GM21367 (cell line): Measurements from ENCODE around the gene IMMP2L.

Source experiments
- ATAC-seq: cut with Tn5 transposase; IDR thresholded peaks from one replicate; pipeline ENCODE4 v1.9.1; 2021; ENCODE audit not compliant: unreplicated experiment

IMMP2L gene

GRCh38 chr7:111229181-111229740 is 333.0 kb downstream of the IMMP2L start:
- ATAC-seq = no peak

- no peak for ATAC-seq
Observed at GRCh38 chr7:111228437-111228836, 333.9 kb downstream of the IMMP2L start.

GRCh38 chr7:111226800-111227199 is 335.5 kb downstream of the IMMP2L start:
- ATAC-seq = no peak

GRCh38 chr7:111224354-111225231 is 337.7 kb downstream of the IMMP2L start:
- ATAC-seq = no peak

GRCh38 chr7:111223802-111224253 is 338.5 kb downstream of the IMMP2L start:
- peak; percentile 44 for ATAC-seq

GRCh38 chr7:111215550-111215949 is 346.7 kb downstream of the IMMP2L start:
- no peak for ATAC-seq

- no peak for ATAC-seq
Observed at GRCh38 chr7:111212857-111213523, 349.3 kb downstream of the IMMP2L start.

GRCh38 chr7:111210996-111211395 is 351.3 kb downstream of the IMMP2L start:
- no peak for ATAC-seq

- no peak for ATAC-seq
Observed at GRCh38 chr7:111210043-111210442, 352.2 kb downstream of the IMMP2L start.

GRCh38 chr7:111205251-111205650 is 357.0 kb downstream of the IMMP2L start:
- no peak for ATAC-seq

- no peak for ATAC-seq
Observed at GRCh38 chr7:111202321-111202720, 360.0 kb downstream of the IMMP2L start.

GRCh38 chr7:111199643-111200042 is 362.6 kb downstream of the IMMP2L start:
- no peak for ATAC-seq

- no peak for ATAC-seq
Observed at GRCh38 chr7:111198255-111198654, 364.0 kb downstream of the IMMP2L start.

GRCh38 chr7:111196655-111197054 is 365.6 kb downstream of the IMMP2L start:
- no peak for ATAC-seq

GRCh38 chr7:111192614-111193413 is 369.5 kb downstream of the IMMP2L start:
- no peak for ATAC-seq

GRCh38 chr7:111190804-111191203 is 371.5 kb downstream of the IMMP2L start:
- no peak for ATAC-seq

GRCh38 chr7:111184987-111185386 is 377.3 kb downstream of the IMMP2L start:
- ATAC-seq = no peak

GRCh38 chr7:111183321-111183720 is 379.0 kb downstream of the IMMP2L start:
- ATAC-seq = no peak

GRCh38 chr7:111180338-111180737 is 382.0 kb downstream of the IMMP2L start:
- no peak for ATAC-seq

- no peak for ATAC-seq
Observed at GRCh38 chr7:111175908-111176441, 386.3 kb downstream of the IMMP2L start.

GRCh38 chr7:111174510-111174909 is 387.8 kb downstream of the IMMP2L start:
- no peak for ATAC-seq
